ENCODE data around the gene ASIC5.

GRCh38 chr4:155879767-155880166, 13.7 kb upstream of the ASIC5 start:
- TF ChIP-seq CTCF (conservative IDR thresholded peaks at IDR 0.05) (no peak), ZFX (IDR thresholded peaks at IDR 0.05) (no peak)

Measured in C4-2B (cell line).